ENCODE results near the gene TIMP2. TPM values are rescaled to one million over a fixed set of nuclear protein-coding genes. Genes with fewer than 3 reads are reported as not detected.

The TIMP2 gene
- total and polyA plus RNA-seq, 2 of the 4 experiments (the other 2 are of a cell fraction) = 43.9 to 416 TPM

DNA sequence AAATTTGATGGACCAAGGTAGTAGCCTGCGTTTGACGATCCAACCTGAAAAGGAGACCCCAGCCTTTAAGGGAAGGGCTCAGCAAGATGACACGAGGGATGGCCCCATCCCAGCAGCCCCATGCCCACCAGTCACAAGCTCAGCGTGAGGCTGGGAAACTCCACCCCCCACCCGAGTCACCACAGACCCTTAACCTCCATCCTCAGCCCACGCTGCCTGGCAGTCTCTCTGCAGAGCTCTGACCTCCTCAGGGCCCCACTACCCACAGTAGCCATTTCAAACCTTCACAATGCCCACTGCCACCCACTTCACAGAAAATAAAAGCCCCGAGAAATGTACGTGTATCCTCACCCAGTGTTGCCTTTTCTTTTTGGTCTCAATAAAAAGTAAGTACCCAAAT is 103.2 kb downstream of the TIMP2 start:
- Histone ChIP-seq H4K8ac (ENCODE audit: low read depth in 2 of 2, low read length in 2 of 2) (peak overlapping the region; percentile 10 to 89; a peak in 3 of 4 replicates), H3K4me1 (ENCODE audit: control insufficient read depth, insufficient read depth, low read length) (peaks cover 16% of the 10 kb centered on the region), H4K5ac (ENCODE audit: low read depth, low read length) (0 out of 2 replicates have a peak overlapping the region, but pooled peaks have one; percentile 42), H2AK9ac (replicated peaks; ENCODE audit: low read depth, low read length, poor library complexity) (peak overlapping the region; percentile 93), H3K56ac (ENCODE audit: extremely low read depth, insufficient read depth, low read length) (0 out of 2 replicates have a peak overlapping the region, but pooled peaks have one; percentile 1), H3K18ac (ENCODE audit: low read depth, low read length) (peak overlapping the region; percentile 39; the same call in 1 of the 2 replicates), H3K27me3 (ENCODE audit: control insufficient read depth, insufficient read depth, low read length) (no peaks in the 10 kb centered on the region), H3K4ac (ENCODE audit: low read depth, low read length) (peak overlapping the region; percentile 84), H2BK5ac (ENCODE audit: low read depth, low read length, poor library complexity, severe bottlenecking) (peak overlapping the region; percentile 87), H2BK20ac (ENCODE audit: low read depth, low read length) (peak overlapping the region; percentile 77), H3K9me1 (ENCODE audit: insufficient read depth, low read length) (peaks cover 20% of the 10 kb centered on the region), H4K91ac (ENCODE audit: insufficient read depth, low read depth, low read length) (peak overlapping the region; percentile 73), H2BK15ac (ENCODE audit: low read depth, low read length) (peak overlapping the region; percentile 81; the same call in 2 of the 3 replicates), H3K27ac (ENCODE audit: insufficient read depth, low read length) (peak overlapping the region; percentile 86), H3K4me2 (ENCODE audit: low read depth, low read length) (no peak overlapping the region), H2AFZ (replicated peaks; ENCODE audit: low read length, poor library complexity) (peak overlapping the region; percentile 28), H3K9me3 (ENCODE audit: control insufficient read depth, insufficient read depth, low read length) (no peaks in the 10 kb centered on the region), H3K36me3 (ENCODE audit: control insufficient read depth, insufficient read depth, low read length) (peaks cover 64% of the 10 kb centered on the region), H3K79me1 (ENCODE audit: low read depth in 1 of 2, low read length in 2 of 2) (peaks cover 32 to 85% of the 10 kb centered on the region in 2 experiments), H4K20me1 (ENCODE audit: insufficient read depth, low read length) (peaks cover 16% of the 10 kb centered on the region), H3K9ac (ENCODE audit: low read depth, low read length) (peak overlapping the region; percentile 25), H3K4me3 (ENCODE audit: insufficient read depth, low read depth, low read length) (no peak overlapping the region), H3K14ac (replicated peaks; ENCODE audit: low read depth, low read length) (peak overlapping the region; percentile 74), H2AK5ac (ENCODE audit: low read depth, low read length) (peak overlapping the region; percentile 68), H2BK120ac (ENCODE audit: low read depth, low read length) (peak overlapping the region; percentile 80), H3K23ac (ENCODE audit: low read depth, low read length) (peak overlapping the region; percentile 80; the same call in 1 of the 2 replicates)
- no peak for ATAC-seq (ENCODE audit: low read depth)
- TF ChIP-seq CEBPB (IDR thresholded peaks at IDR 0.05; ENCODE audit: low read depth, low read length) (no peak), RFX5 (IDR thresholded peaks at IDR 0.05; ENCODE audit: low read depth, low read length) (no peak), RAD21 (IDR thresholded peaks at IDR 0.05; ENCODE audit: low read length) (no peak), NFE2L2 (IDR thresholded peaks at IDR 0.05; ENCODE audit: low read depth, low read length) (no peak), MAFK (IDR thresholded peaks at IDR 0.05; ENCODE audit: low read depth, low read length) (no peak), RCOR1 (IDR thresholded peaks at IDR 0.05; ENCODE audit: insufficient replicate concordance, low read length) (no peak), CHD1 (IDR thresholded peaks at IDR 0.05; ENCODE audit: low read depth, low read length) (no peak), SMC3 (IDR thresholded peaks at IDR 0.05; ENCODE audit: low read depth, low read length) (no peak)
- TF ChIP-seq, protein P1, sequence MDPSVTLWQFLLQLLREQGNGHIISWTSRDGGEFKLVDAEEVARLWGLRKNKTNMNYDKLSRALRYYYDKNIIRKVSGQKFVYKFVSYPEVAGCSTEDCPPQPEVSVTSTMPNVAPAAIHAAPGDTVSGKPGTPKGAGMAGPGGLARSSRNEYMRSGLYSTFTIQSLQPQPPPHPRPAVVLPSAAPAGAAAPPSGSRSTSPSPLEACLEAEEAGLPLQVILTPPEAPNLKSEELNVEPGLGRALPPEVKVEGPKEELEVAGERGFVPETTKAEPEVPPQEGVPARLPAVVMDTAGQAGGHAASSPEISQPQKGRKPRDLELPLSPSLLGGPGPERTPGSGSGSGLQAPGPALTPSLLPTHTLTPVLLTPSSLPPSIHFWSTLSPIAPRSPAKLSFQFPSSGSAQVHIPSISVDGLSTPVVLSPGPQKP (IDR thresholded peaks at IDR 0.05; ENCODE audit: borderline replicate concordance, low read depth, low read length) = no peak
- TF ChIP-seq, protein P2, sequence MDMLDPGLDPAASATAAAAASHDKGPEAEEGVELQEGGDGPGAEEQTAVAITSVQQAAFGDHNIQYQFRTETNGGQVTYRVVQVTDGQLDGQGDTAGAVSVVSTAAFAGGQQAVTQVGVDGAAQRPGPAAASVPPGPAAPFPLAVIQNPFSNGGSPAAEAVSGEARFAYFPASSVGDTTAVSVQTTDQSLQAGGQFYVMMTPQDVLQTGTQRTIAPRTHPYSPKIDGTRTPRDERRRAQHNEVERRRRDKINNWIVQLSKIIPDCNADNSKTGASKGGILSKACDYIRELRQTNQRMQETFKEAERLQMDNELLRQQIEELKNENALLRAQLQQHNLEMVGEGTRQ (IDR thresholded peaks at IDR 0.05; ENCODE audit: low read depth, low read length) = no peak
- BruUV-seq (replicated peaks) = no TSS peak
- ChIA-PET CTCF (no interaction called here), POLR2A (ENCODE audit: unreplicated experiment) (interaction anchor here (0.5 kb wide), 1 partner anchor 10 kb away, joined by 4 read pairs; no protein-coding TSS in a partner anchor)
- intact Hi-C loops (cut with micrococcal nuclease) = loop anchor here (10.0 kb wide), 1 partner anchor 327 kb away; no protein-coding TSS in a partner anchor
- WGBS, 2 experiments (ENCODE audit: extremely low coverage in 2 of 2, insufficient read length in 1 of 2) = no CpG with 5 or more reads among the region's 8 CpGs
- DNase-seq = peak; percentile 54
- in situ Hi-C loops (cut with MboI; ENCODE audit: low sequenced_read_pairs) = no loop called here
- dilution Hi-C loops (cut with HindIII; ENCODE audit: low sequenced_read_pairs, unreplicated experiment) = no loop called here
